Esophagus squamous epithelium (tissue), 5 donors: ENCODE results near the gene PPFIA4. TPM values are rescaled to one million over a fixed set of nuclear protein-coding genes. Genes with fewer than 3 reads are reported as not detected.

Source experiments
- DNase-seq: peaks from one replicate; lab custom pipeline; 2025; lab: John Stamatoyannopoulos, UW
- H3K27ac ChIP-seq, 4 donors: fragments of 200-600 bp; sonication (generic); one replicate each; pipeline ENCODE4 v1.5.1; 2016 to 2019; ENCODE audit warnings: mild to moderate bottlenecking in 1 of 4
- H3K27me3 ChIP-seq, 4 donors: fragments of 200-600 bp; sonication (generic); 1 replicate in 3 of 4; 2 replicates in 1 of 4; pipeline versions ENCODE4 v1.5.1 to v1.6.0; 2017 to 2021; ENCODE audit warnings: antibody characterized with exemption in 1 of 4
- H3K36me3 ChIP-seq, 3 donors: fragments of 200-600 bp; sonication (generic); one replicate each; pipeline ENCODE4 v1.5.1; 2016 to 2019
- H3K4me1 ChIP-seq, 3 donors: fragments of 200-600 bp; sonication (generic); one replicate each; pipeline ENCODE4 v1.5.1; 2017 to 2019
- H3K4me3 ChIP-seq, 4 donors: fragments of 200-600 bp; sonication (generic); 1 replicate in 3 of 4; 2 replicates in 1 of 4; pipeline ENCODE4 v1.5.1; 2016 to 2019; ENCODE audit warnings: mild to moderate bottlenecking in 2 of 4, moderate library complexity in 1 of 4
- H3K9me3 ChIP-seq, 3 donors: fragments of 200-600 bp; sonication (generic); one replicate each; pipeline ENCODE4 v1.5.1; 2016 to 2019
- POLR2A ChIP-seq, 4 donors: fragments of 450-650 bp; IDR thresholded peaks; one replicate each; pipeline ENCODE4 v1.6.1; 2017; ENCODE audit warnings: antibody characterized with exemption in 4 of 4, mild to moderate bottlenecking in 4 of 4, moderate library complexity in 3 of 4
- WGBS, 2 donors: methylation state at CpG; one replicate each; pipeline ENCODE4 v1.1.5; 2018; 5-methylcytosine and 5-hydroxymethylcytosine counted together
- intact Hi-C: fragments of 100-400 bp; cut with DNase I; formaldehyde crosslinking; loops from one replicate; pipeline ENCODE4 v1.15.0; 2022
- total RNA-seq, 4 donors: library from RNA; depleted of rRNA; stranded (reverse); fragments of >200 nt; gene quantifications; one replicate each; pipeline ENCODE4 v1.1.0, GENCODE V29; 2016
- TF ChIP-seq, protein P1 (sequence below), 6 experiments: fragments of 450-650 bp in 4 of 6; fragments of 200-600 bp in 2 of 6; sonication (generic) in 2 of 6; IDR thresholded peaks; one replicate each; pipeline ENCODE4 v1.5.1; 2016 to 2019; ENCODE audit warnings: antibody characterized with exemption in 6 of 6, mild to moderate bottlenecking in 4 of 6, moderate library complexity in 4 of 6
- donor health status: DM: yes; HTN: yes; CAD: no.

PPFIA4 gene
- total RNA-seq, 4 donors from 2014 or later: 0.35 to 1.7 (median 0.93) TPM

DNA sequence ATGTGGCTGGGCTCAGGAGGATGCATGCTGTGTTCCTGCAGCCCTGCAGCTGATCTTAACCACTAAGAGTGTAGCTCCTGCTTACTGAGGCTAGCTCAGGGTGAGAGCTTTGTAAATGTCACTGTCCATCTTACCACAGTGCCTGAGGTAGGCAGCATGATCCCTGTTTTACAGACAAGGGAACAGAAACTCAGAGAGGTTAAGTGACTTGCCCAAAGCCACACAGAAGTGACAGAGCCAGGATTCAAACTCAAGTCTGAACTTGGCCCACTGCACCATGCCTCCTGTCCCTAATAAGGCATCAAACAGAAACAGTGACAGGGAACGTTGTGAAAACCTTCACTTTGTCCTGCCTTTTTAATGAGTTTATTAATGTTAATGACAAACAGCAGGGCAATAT lies 27.9 kb downstream of the PPFIA4 start:
- intact Hi-C loops: no loop called here
- H3K27ac ChIP-seq: no peak overlapping the region
- no peaks in the 10 kb centered on the region for H3K9me3 ChIP-seq
- no peak for DNase-seq
- H3K4me3 ChIP-seq: no peak overlapping the region
- no peaks in the 10 kb centered on the region for H3K36me3 ChIP-seq
- TF ChIP-seq POLR2A (IDR thresholded peaks at IDR 0.05): no peak
- TF ChIP-seq, protein P1, sequence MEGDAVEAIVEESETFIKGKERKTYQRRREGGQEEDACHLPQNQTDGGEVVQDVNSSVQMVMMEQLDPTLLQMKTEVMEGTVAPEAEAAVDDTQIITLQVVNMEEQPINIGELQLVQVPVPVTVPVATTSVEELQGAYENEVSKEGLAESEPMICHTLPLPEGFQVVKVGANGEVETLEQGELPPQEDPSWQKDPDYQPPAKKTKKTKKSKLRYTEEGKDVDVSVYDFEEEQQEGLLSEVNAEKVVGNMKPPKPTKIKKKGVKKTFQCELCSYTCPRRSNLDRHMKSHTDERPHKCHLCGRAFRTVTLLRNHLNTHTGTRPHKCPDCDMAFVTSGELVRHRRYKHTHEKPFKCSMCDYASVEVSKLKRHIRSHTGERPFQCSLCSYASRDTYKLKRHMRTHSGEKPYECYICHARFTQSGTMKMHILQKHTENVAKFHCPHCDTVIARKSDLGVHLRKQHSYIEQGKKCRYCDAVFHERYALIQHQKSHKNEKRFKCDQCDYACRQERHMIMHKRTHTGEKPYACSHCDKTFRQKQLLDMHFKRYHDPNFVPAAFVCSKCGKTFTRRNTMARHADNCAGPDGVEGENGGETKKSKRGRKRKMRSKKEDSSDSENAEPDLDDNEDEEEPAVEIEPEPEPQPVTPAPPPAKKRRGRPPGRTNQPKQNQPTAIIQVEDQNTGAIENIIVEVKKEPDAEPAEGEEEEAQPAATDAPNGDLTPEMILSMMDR (IDR thresholded peaks at IDR 0.05): no peak
- no peaks in the 10 kb centered on the region for H3K4me1 ChIP-seq
- 67 to 75% methylated on average over 1 of the region's 1 CpG for WGBS, 2 donors
- H3K27me3 ChIP-seq: peaks cover 0 to 21% (median 0%) of the 10 kb centered on the region in 4 donors

DNA sequence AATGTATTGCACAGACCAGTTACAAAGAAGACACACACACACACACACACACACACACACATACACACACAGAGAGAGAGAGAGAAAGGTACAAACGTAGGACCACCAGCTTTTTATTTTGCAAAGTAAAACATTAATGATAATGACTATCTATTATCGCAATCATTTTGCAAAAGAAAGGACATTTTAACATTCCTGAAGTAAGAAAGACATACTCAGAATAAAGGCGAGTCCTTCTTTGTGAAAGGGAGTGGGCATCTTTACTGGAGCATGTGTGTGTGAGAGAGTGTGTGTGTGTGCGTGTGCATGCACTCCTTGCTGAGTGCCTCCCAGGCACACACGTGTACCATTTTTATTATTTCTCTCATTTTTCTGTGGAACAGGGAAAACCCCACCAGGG lies 28.4 kb downstream of the PPFIA4 start:
- DNase-seq: no peak
- H3K4me1 ChIP-seq: no peaks in the 10 kb centered on the region
- no peak for TF ChIP-seq POLR2A (IDR thresholded peaks at IDR 0.05)
- TF ChIP-seq, protein P1 (IDR thresholded peaks at IDR 0.05): no peak
- H3K27ac ChIP-seq: no peak overlapping the region
- H3K27me3 ChIP-seq: peaks cover 0 to 17% (median 0%) of the 10 kb centered on the region in 4 donors
- 79 to 80% methylated on average over 5 of the region's 5 CpGs for WGBS, 2 donors
- no peaks in the 10 kb centered on the region for H3K9me3 ChIP-seq
- no peaks in the 10 kb centered on the region for H3K36me3 ChIP-seq
- no peak overlapping the region for H3K4me3 ChIP-seq
- intact Hi-C loops: no loop called here

DNA sequence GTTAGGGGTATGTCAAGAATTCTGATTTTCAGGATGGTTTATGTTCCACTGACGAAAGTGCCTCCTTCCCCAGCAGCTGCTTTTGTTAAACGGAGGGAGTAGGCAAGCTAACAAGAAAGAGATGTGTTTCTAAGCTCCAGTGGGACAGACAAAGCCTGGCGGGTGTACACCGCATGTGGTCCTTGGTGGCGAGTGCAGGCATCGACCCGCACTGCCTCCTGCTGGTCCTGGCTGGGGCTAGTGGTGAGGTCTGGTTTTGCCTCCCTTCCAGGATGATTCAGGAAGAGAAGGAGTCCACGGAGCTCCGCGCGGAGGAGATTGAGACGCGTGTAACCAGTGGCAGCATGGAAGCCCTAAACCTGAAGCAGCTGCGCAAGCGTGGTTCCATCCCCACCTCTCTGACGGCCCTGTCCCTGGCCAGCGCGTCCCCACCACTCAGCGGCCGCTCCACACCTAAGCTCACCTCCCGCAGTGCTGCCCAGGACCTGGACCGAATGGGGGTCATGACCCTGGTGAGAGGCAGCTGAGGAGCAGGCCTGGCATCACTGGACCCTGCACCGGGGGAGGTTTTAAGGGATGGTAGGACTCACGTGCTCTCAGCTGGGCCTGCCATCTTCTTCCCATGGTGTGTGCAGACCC lies 29.0 kb downstream of the PPFIA4 start:
- H3K9me3 ChIP-seq: no peaks in the 10 kb centered on the region
- H3K27me3 ChIP-seq: peaks cover 0 to 16% (median 0%) of the 10 kb centered on the region in 4 donors
- TF ChIP-seq, protein P1 (IDR thresholded peaks at IDR 0.05): no peak
- no peak for TF ChIP-seq POLR2A (IDR thresholded peaks at IDR 0.05)
- H3K27ac ChIP-seq: no peak overlapping the region
- DNase-seq: no peak
- no peaks in the 10 kb centered on the region for H3K36me3 ChIP-seq
- 83 to 85% methylated on average over 9 to 17 of the region's 24 CpGs for WGBS, 2 donors
- no peak overlapping the region for H3K4me3 ChIP-seq
- no peaks in the 10 kb centered on the region for H3K4me1 ChIP-seq
- intact Hi-C loops: no loop called here

DNA sequence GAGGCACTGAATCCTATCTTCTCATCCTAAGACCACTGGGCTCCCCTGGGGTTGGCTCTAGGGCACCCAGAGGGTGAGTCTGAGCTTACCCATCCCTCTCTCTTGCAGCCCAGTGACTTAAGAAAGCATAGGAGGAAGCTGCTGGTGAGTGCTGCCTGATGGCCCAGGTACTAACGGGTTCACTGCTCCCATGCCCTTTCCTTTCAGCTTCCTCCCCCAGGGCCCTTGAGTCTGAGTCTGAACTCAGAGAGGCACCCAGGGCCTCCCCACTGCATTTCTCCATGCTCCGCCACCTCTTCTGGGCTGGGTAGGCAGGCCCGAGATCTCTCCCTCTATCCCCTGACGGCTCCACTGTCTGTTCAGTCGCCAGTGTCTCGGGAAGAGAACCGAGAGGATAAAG lies 29.7 kb downstream of the PPFIA4 start:
- Histone ChIP-seq H3K27ac (no peak overlapping the region), H3K36me3 (no peaks in the 10 kb centered on the region), H3K4me1 (no peaks in the 10 kb centered on the region), H3K9me3 (no peaks in the 10 kb centered on the region), H3K27me3 (peaks cover 0 to 16% (median 0%) of the 10 kb centered on the region in 4 donors), H3K4me3 (no peak overlapping the region)
- WGBS, 2 donors: 92% methylated on average over 2 of the region's 7 CpGs; no CpG with 5 or more reads in 1 of the 2 donors
- intact Hi-C loops: no loop called here
- DNase-seq: no peak
- TF ChIP-seq, protein P1 (IDR thresholded peaks at IDR 0.05): no peak
- TF ChIP-seq POLR2A (IDR thresholded peaks at IDR 0.05): no peak

DNA sequence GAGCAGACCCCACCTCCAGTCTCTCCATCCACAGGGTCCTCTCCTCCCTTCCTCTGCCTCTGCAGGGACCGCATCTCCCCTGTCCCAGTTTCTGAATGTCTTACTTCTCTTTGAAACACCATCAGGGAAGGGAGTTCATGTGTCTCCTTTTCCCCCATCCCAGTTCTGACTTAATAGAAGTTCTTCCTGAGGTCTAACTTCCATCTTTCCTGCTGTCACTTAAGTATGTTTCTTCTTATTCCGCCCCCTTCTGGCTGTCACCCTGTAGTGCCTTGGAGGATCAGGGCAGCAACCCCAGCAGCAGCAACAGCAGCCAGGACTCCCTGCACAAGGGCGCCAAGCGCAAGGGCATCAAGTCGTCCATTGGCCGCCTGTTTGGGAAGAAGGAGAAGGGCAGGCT lies 30.2 kb downstream of the PPFIA4 start:
- TF ChIP-seq POLR2A (IDR thresholded peaks at IDR 0.05): no peak
- TF ChIP-seq, protein P1 (IDR thresholded peaks at IDR 0.05): no peak
- no peaks in the 10 kb centered on the region for H3K9me3 ChIP-seq
- WGBS, 2 donors: 80 to 93% methylated on average over 3 of the region's 6 CpGs
- no peak for DNase-seq
- peaks cover 0 to 14% (median 0%) of the 10 kb centered on the region in 4 donors for H3K27me3 ChIP-seq
- intact Hi-C loops: no loop called here
- no peaks in the 10 kb centered on the region for H3K4me1 ChIP-seq
- no peak overlapping the region for H3K27ac ChIP-seq
- H3K36me3 ChIP-seq: no peaks in the 10 kb centered on the region
- H3K4me3 ChIP-seq: no peak overlapping the region
